Fibroblast of mammary gland (primary cell): ENCODE measurements around the gene RAD1.

Experiments used
- DNase-seq: peaks from one replicate; pipeline ENCODE4 v3.0.0-alpha.2; 2010; ENCODE audit warnings: low read depth
- H3K4me3 ChIP-seq: 2 replicates; pipeline ENCODE4 v1.5.1; 2011; ENCODE audit warnings: low read depth, mild to moderate bottlenecking, low read length, moderate library complexity; ENCODE audit not compliant: control insufficient read depth
- CTCF ChIP-seq: conservative IDR thresholded peaks from 2 replicates; pipeline ENCODE4 v1.5.1; 2011; ENCODE audit warnings: low read depth, low read length, inconsistent platforms; ENCODE audit not compliant: control insufficient read depth, insufficient read depth

Gene RAD1

GRCh38 chr5:34869256-34869655 is 46.0 kb downstream of the RAD1 start:
- H3K4me3 ChIP-seq = no peak overlapping the region
- DNase-seq = no peak
- TF ChIP-seq CTCF = no peak

GRCh38 chr5:34868791-34869190 is 46.5 kb downstream of the RAD1 start:
- no peak for DNase-seq
- no peak overlapping the region for H3K4me3 ChIP-seq
- no peak for TF ChIP-seq CTCF

GRCh38 chr5:34867660-34868059 is 47.6 kb downstream of the RAD1 start:
- DNase-seq = no peak
- TF ChIP-seq CTCF = no peak
- H3K4me3 ChIP-seq = no peak overlapping the region

GRCh38 chr5:34866989-34867471 is 48.3 kb downstream of the RAD1 start:
- TF ChIP-seq CTCF = no peak
- no peak for DNase-seq

GRCh38 chr5:34865091-34865490 is 50.2 kb downstream of the RAD1 start:
- DNase-seq = no peak
- H3K4me3 ChIP-seq = no peak overlapping the region
- no peak for TF ChIP-seq CTCF

More at GRCh38 chr5:34866989-34867471, 48.3 kb downstream of the RAD1 start:
- H3K4me3 ChIP-seq = no peak overlapping the region

GRCh38 chr5:34863946-34864345 is 51.4 kb downstream of the RAD1 start:
- H3K4me3 ChIP-seq = no peak overlapping the region
- no peak for TF ChIP-seq CTCF

GRCh38 chr5:34859253-34859652 is 56.1 kb downstream of the RAD1 start:
- no peak for DNase-seq
- no peak for TF ChIP-seq CTCF
- H3K4me3 ChIP-seq = no peak overlapping the region

More at GRCh38 chr5:34863946-34864345, 51.4 kb downstream of the RAD1 start:
- DNase-seq = no peak
